DOHH2 (cell line): ENCODE measurements around the gene PSMG1.

Experiments used
- H3F3A ChIP-seq: fragments of 200-600 bp; sonication (generic), shearing (Covaris generic); 2 replicates; pipeline ENCODE4 v1.6.0; 2016; ENCODE audit warnings: antibody characterized with exemption, mild to moderate bottlenecking; ENCODE audit not compliant: control insufficient read depth, insufficient read depth
- H3K27ac ChIP-seq: fragments of 200-600 bp; sonication (generic); 2 replicates; pipeline ENCODE4 v1.5.1; 2014; ENCODE audit warnings: low read depth, mild to moderate bottlenecking, low read length, moderate library complexity
- H3K27me3 ChIP-seq: fragments of 200-600 bp; sonication (generic); 2 replicates; pipeline ENCODE4 v1.6.1; 2014; ENCODE audit warnings: mild to moderate bottlenecking, low read length, mixed read lengths; ENCODE audit not compliant: control insufficient read depth
- H3K36me3 ChIP-seq: fragments of 200-600 bp; sonication (generic); 2 replicates; pipeline ENCODE4 v1.6.1; 2014; ENCODE audit warnings: mild to moderate bottlenecking, low read length, moderate library complexity, mixed read lengths; ENCODE audit not compliant: control insufficient read depth
- H3K4me1 ChIP-seq: fragments of 200-600 bp; sonication (generic); 2 replicates; pipeline ENCODE4 v1.6.1; 2014; ENCODE audit warnings: mild to moderate bottlenecking, low read length, mixed read lengths; ENCODE audit not compliant: control insufficient read depth
- H3K4me2 ChIP-seq: fragments of 200-600 bp; sonication (generic); 2 replicates; pipeline ENCODE4 v1.6.0; 2014; ENCODE audit warnings: mild to moderate bottlenecking, low read length, moderate library complexity
- H3K4me3 ChIP-seq: fragments of 200-600 bp; sonication (generic); 2 replicates; pipeline ENCODE4 v1.5.1; 2014; ENCODE audit warnings: mild to moderate bottlenecking, low read length, mixed read lengths
- H3K79me2 ChIP-seq: fragments of 200-600 bp; sonication (generic); 2 replicates; pipeline ENCODE4 v1.6.1; 2014; ENCODE audit warnings: mild to moderate bottlenecking, low read length, mixed read lengths; ENCODE audit not compliant: control insufficient read depth
- H3K9me2 ChIP-seq: fragments of 200-600 bp; sonication (generic); replicated peaks from 2 replicates; pipeline ENCODE4 v1.6.1; 2014; ENCODE audit warnings: mild to moderate bottlenecking, low read length, mixed read lengths; ENCODE audit not compliant: control insufficient read depth
- H3K9me3 ChIP-seq: fragments of 200-600 bp; sonication (generic); 2 replicates; pipeline ENCODE4 v1.6.1; 2014; ENCODE audit warnings: antibody characterized with exemption, low read length, mixed read lengths; ENCODE audit not compliant: control insufficient read depth, insufficient read depth
- H4K20me1 ChIP-seq: fragments of 200-600 bp; sonication (generic); 2 replicates; pipeline ENCODE4 v1.6.0; 2014; ENCODE audit warnings: low read depth, mild to moderate bottlenecking, antibody characterized with exemption, low read length, moderate library complexity; ENCODE audit not compliant: control insufficient read depth, insufficient read depth
- CTCF ChIP-seq: fragments of 200-600 bp; sonication (generic); IDR thresholded peaks from one replicate; pipeline ENCODE4 v1.5.1; 2014; ENCODE audit warnings: antibody characterized with exemption, mild to moderate bottlenecking, low read depth, low read length; ENCODE audit not compliant: poor library complexity, severe bottlenecking
- EZH2phosphoT487 ChIP-seq: fragments of 200-600 bp; sonication (generic); IDR thresholded peaks from 2 replicates; pipeline ENCODE4 v1.6.1; 2017; ENCODE audit warnings: borderline replicate concordance, mild to moderate bottlenecking, antibody characterized with exemption, low read length, moderate library complexity, mixed read lengths

Gene PSMG1

DNA sequence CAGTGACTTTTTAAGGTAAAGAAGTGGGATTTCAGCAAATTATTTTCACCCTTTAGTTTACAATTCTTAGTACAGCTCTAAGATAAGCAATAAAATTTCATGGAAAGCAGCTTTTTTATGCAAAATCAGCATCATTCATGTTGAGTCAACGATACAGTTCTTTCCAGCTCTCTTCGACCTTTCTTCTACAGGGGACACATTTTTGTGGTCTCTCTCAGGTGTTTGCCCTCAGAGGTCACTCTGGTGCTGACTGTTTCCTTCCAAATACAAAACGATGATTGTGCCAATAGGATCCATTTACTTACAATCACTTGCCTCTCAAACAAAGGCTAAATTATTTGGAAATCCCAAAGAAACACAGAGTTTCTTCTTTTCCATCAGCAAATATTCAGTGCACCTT, 51.0 kb downstream of the PSMG1 start:
- Histone ChIP-seq H3K9me2 (no peaks in the 10 kb centered on the region), H3K4me3 (no peak overlapping the region), H3K27me3 (peaks cover 12% of the 10 kb centered on the region), H3K9me3 (no peaks in the 10 kb centered on the region), H3K27ac (no peak overlapping the region), H3K79me2 (no peaks in the 10 kb centered on the region), H3K36me3 (no peaks in the 10 kb centered on the region), H3K4me1 (no peaks in the 10 kb centered on the region), H3F3A (no peaks in the 10 kb centered on the region), H4K20me1 (no peaks in the 10 kb centered on the region), H3K4me2 (no peak overlapping the region)
- TF ChIP-seq CTCF, result no peak
- no peak for TF ChIP-seq EZH2phosphoT487

GRCh38 chr21:39131791-39132190, 51.5 kb downstream of the PSMG1 start:
- Histone ChIP-seq H3K27me3 (peaks cover 12% of the 10 kb centered on the region), H3K9me3 (no peaks in the 10 kb centered on the region), H4K20me1 (no peaks in the 10 kb centered on the region), H3F3A (no peaks in the 10 kb centered on the region), H3K9me2 (no peaks in the 10 kb centered on the region), H3K4me1 (no peaks in the 10 kb centered on the region), H3K79me2 (no peaks in the 10 kb centered on the region), H3K4me3 (no peak overlapping the region), H3K36me3 (no peaks in the 10 kb centered on the region), H3K4me2 (no peak overlapping the region), H3K27ac (no peak overlapping the region)
- no peak for TF ChIP-seq CTCF
- TF ChIP-seq EZH2phosphoT487, result no peak

GRCh38 chr21:39127506-39127905, 55.7 kb downstream of the PSMG1 start:
- H3K4me3 ChIP-seq, result no peak overlapping the region
- no peaks in the 10 kb centered on the region for H3K9me3 ChIP-seq
- H3F3A ChIP-seq, result no peaks in the 10 kb centered on the region
- H3K79me2 ChIP-seq, result no peaks in the 10 kb centered on the region
- no peaks in the 10 kb centered on the region for H3K36me3 ChIP-seq
- H3K4me1 ChIP-seq, result no peaks in the 10 kb centered on the region
- H3K27ac ChIP-seq, result no peak overlapping the region
- TF ChIP-seq CTCF, result no peak
- no peak for TF ChIP-seq EZH2phosphoT487
- peaks cover 12% of the 10 kb centered on the region for H3K27me3 ChIP-seq
- H4K20me1 ChIP-seq, result no peaks in the 10 kb centered on the region
- no peak overlapping the region for H3K4me2 ChIP-seq
- H3K9me2 ChIP-seq, result no peaks in the 10 kb centered on the region

GRCh38 chr21:39126486-39126806, 56.8 kb downstream of the PSMG1 start:
- Histone ChIP-seq H3F3A (no peaks in the 10 kb centered on the region), H3K4me1 (no peaks in the 10 kb centered on the region), H3K9me2 (no peaks in the 10 kb centered on the region), H3K4me2 (no peak overlapping the region), H3K9me3 (no peaks in the 10 kb centered on the region), H4K20me1 (no peaks in the 10 kb centered on the region), H3K27me3 (peaks cover 8% of the 10 kb centered on the region), H3K36me3 (no peaks in the 10 kb centered on the region), H3K4me3 (no peak overlapping the region), H3K79me2 (no peaks in the 10 kb centered on the region), H3K27ac (no peak overlapping the region)
- TF ChIP-seq CTCF (no peak), EZH2phosphoT487 (no peak)
